Measurements from ENCODE around the gene EFCAB9.

Gene EFCAB9

GRCh38 chr5:172243302-172243701 lies 49.3 kb downstream of the EFCAB9 start:
- DNase-seq (ENCODE audit: low read depth in 2 of 2): no peak

DNA sequence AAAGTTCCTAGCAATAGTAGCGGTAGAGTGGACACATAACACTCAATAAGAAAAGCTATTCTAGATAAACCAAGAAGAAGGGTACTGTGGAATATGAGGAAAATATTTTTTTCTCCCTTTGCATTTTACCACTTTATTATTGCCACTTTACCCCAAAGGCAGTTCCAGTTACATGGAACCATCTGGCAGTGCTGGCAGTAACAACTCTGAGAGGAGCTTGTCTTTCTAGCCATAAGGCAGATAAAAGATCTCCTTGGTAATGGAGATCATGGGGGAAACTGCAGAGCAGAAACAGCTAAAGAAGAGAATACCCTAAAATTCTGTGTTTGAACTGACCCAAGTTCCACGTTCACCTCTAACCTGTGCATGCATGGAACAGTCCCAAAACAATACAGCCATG lies 51.1 kb downstream of the EFCAB9 start:
- DNase-seq (ENCODE audit: low read depth in 2 of 2): no peak

GRCh38 chr5:172245703-172246125 lies 51.7 kb downstream of the EFCAB9 start:
- DNase-seq (ENCODE audit: low read depth in 2 of 2): no peak

GRCh38 chr5:172248637-172249036 lies 54.7 kb downstream of the EFCAB9 start:
- no peak for DNase-seq (ENCODE audit: low read depth in 2 of 2)

DNA sequence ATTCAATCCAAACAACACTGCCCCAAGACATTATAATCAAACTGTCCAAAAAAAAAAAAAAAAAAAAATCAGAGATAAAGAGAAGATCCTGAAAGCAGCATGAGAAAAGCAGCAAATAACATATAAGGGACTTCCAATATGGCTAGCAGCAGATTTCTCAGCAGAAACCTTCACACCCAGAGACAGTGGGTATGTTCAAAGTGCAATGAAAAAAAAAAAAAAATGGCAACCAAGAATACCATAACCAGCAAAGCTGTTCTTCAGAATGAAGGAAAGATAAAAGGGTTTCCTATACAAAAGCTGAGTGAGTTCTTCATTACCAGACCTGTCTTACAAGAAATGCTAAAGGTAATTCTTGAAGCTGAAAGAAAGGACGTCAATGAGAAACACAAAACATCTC lies 57.4 kb downstream of the EFCAB9 start:
- DNase-seq (ENCODE audit: low read depth in 2 of 2): no peak

- DNase-seq (ENCODE audit: low read depth in 2 of 2): no peak
Observed at GRCh38 chr5:172252501-172252900, 58.5 kb downstream of the EFCAB9 start.

All from stimulated activated CD4-positive, alpha-beta T cell treated with anti-CD3 and anti-CD28 coated beads, Interleukin-15, amount 100 ng/mL, for 48 hours (primary cell).